COR-L47 (cell line): ENCODE measurements around the gene C3orf33.
A peak's percentile ranks its signal among the peaks of the same experiment; 100 is the strongest.
"Not testable (repeated sequence)": the region's sequence is repeated elsewhere in the genome, so short reads cannot be mapped to it uniquely, and the experiment has no call there.

Source experiments
- DNase-seq: peaks from one replicate; lab custom pipeline; 2025; lab: John Stamatoyannopoulos, UW

The C3orf33 gene

GRCh38 chr3:155805802-155806618 lies at the start of gene C3orf33:
Gene C3orf33, minus strand, starts transcription at chr3:155806278. Its CDS starts 26 bp downstream, at chr3:155806252.
- peak; percentile 64 for DNase-seq

- DNase-seq: peak; percentile 100
These were observed 48.3 kb upstream of the C3orf33 start, which contains the start of gene SLC33A1 for GRCh38 chr3:155854141-155854940. Gene SLC33A1, minus strand, starts transcription at chr3:155854427. Its CDS starts 430 bp downstream, at chr3:155853997.

- peak; percentile 20 for DNase-seq
These were observed 47.4 kb upstream of the C3orf33 start for GRCh38 chr3:155853214-155854140.

GRCh38 chr3:155852341-155852740 lies 46.3 kb upstream of the C3orf33 start:
- DNase-seq: no peak

GRCh38 chr3:155849404-155849803 lies 43.3 kb upstream of the C3orf33 start:
- DNase-seq: not testable (repeated sequence)

- no peak for DNase-seq
These were observed 41.9 kb upstream of the C3orf33 start for GRCh38 chr3:155847993-155848392.

- DNase-seq: no peak
These were observed 40.0 kb upstream of the C3orf33 start for GRCh38 chr3:155846119-155846518.

GRCh38 chr3:155843569-155843968 lies 37.5 kb upstream of the C3orf33 start:
- no peak for DNase-seq

GRCh38 chr3:155835341-155836071 lies 29.4 kb upstream of the C3orf33 start:
- no peak for DNase-seq

GRCh38 chr3:155828490-155829098 lies 22.5 kb upstream of the C3orf33 start:
- not testable (repeated sequence) for DNase-seq

GRCh38 chr3:155815030-155815545 lies 9.0 kb upstream of the C3orf33 start:
- no peak for DNase-seq

- DNase-seq: not testable (repeated sequence)
These were observed 7.1 kb upstream of the C3orf33 start for GRCh38 chr3:155813224-155813623.

GRCh38 chr3:155809181-155809580 lies 3.1 kb upstream of the C3orf33 start:
- DNase-seq: no peak

GRCh38 chr3:155807823-155808222 lies 1.7 kb upstream of the C3orf33 start:
- DNase-seq: no peak

GRCh38 chr3:155805204-155805801 lies 775 bp downstream of the C3orf33 start:
- DNase-seq: no peak

- no peak for DNase-seq
These were observed 1.8 kb downstream of the C3orf33 start for GRCh38 chr3:155804323-155804722.

- DNase-seq: no peak
These were observed 13.5 kb downstream of the C3orf33 start for GRCh38 chr3:155792532-155792931.

- DNase-seq: no peak
These were observed 14.9 kb downstream of the C3orf33 start for GRCh38 chr3:155791190-155791589.

- no peak for DNase-seq
These were observed 15.7 kb downstream of the C3orf33 start for GRCh38 chr3:155790272-155790925.
